GM12878 (cell line): ENCODE measurements around the gene DAPK3. TPM values are rescaled to one million over a fixed set of nuclear protein-coding genes. Genes with fewer than 3 reads are reported as not detected.

Experiments used
- ATAC-seq: fragments of 200-7000 bp; cut with Tn5 transposase; 3 replicates; pipeline ENCODE4 v1.9.1; 2020; ENCODE audit warnings: mild to moderate bottlenecking, moderate library complexity
- BruUV-seq: library from RNA; stranded (reverse); fragments of 400-500 nt; replicated peaks from 2 replicates; lab custom pipeline; 2021; lab: Mats Ljungman, UMichigan
- CTCF ChIA-PET: fragments of 300-600 bp; sonication (Branson Sonifier 250); formaldehyde crosslinking; extraction: SDS; loops from one replicate; lab custom pipeline; 2021; ENCODE audit warnings: inconsistent platforms; lab: Yijun Ruan, JAX
- POLR2A ChIA-PET: fragments of 350-600 bp; formaldehyde crosslinking; extraction: SDS; loops from one replicate; lab custom pipeline; 2021; ENCODE audit warnings: inconsistent platforms; lab: Charles Lee
- RAD21 ChIA-PET: fragments of 300-600 bp; sonication (Branson Sonifier 250); formaldehyde crosslinking; loops from one replicate; lab custom pipeline; 2023; ENCODE audit warnings: antibody characterized with exemption; ENCODE audit not compliant: unreplicated experiment; lab: Charles Lee
- SMC1A ChIA-PET: fragments of 300-600 bp; sonication (Branson Sonifier 250); formaldehyde crosslinking; loops from one replicate; lab custom pipeline; 2023; ENCODE audit not compliant: unreplicated experiment, uncharacterized antibody; lab: Charles Lee
- DNase-seq: peaks from one replicate; pipeline ENCODE4 v3.0.0-alpha.2; 2011; ENCODE audit warnings: low read depth, low spot score
- FAIRE-seq: peaks from 3 replicates; lab custom pipeline; 2011; peaks lifted over from hg19 to GRCh38; lab: Jason Lieb, UNC
- H2AFZ ChIP-seq: 2 replicates; pipeline ENCODE4 v1.6.0; 2011; ENCODE audit warnings: low read depth, low read length, control low read depth; ENCODE audit not compliant: control insufficient read depth
- H3K27ac ChIP-seq: 2 replicates; pipeline ENCODE4 v1.5.1; 2011; ENCODE audit warnings: control low read depth; ENCODE audit not compliant: control insufficient read depth, insufficient read depth
- H3K27me3 ChIP-seq, 2 experiments: replicated peaks in 1 of 2; 2 replicates each; pipeline versions ENCODE4 v1.6.0 to v1.6.1; 2011; ENCODE audit warnings: low read length in 1 of 2; ENCODE audit not compliant: control insufficient read depth in 2 of 2, insufficient read depth in 2 of 2
- H3K36me3 ChIP-seq, 2 experiments: 2 replicates each; pipeline ENCODE4 v1.5.1; 2011; ENCODE audit warnings: low read length in 1 of 2; ENCODE audit not compliant: control insufficient read depth in 2 of 2, insufficient read depth in 2 of 2
- H3K4me1 ChIP-seq: 2 replicates; pipeline ENCODE4 v1.6.1; 2011; ENCODE audit warnings: mild to moderate bottlenecking, low read length, moderate library complexity, mixed read lengths; ENCODE audit not compliant: control insufficient read depth, insufficient read depth
- H3K4me2 ChIP-seq: 2 replicates; pipeline ENCODE4 v1.6.0; 2011; ENCODE audit warnings: control low read depth; ENCODE audit not compliant: control insufficient read depth, insufficient read depth
- H3K4me3 ChIP-seq: fragments of 200-600 bp; sonication (generic); 2 replicates; pipeline ENCODE4 v1.5.1; 2016
- H3K79me2 ChIP-seq: 2 replicates; pipeline ENCODE4 v1.6.0; 2011; ENCODE audit warnings: low read length; ENCODE audit not compliant: control insufficient read depth, insufficient read depth
- H3K9ac ChIP-seq: 2 replicates; pipeline ENCODE4 v1.8.0; 2011; ENCODE audit warnings: low read length, control low read depth, mixed read lengths; ENCODE audit not compliant: control insufficient read depth, insufficient read depth
- H3K9me3 ChIP-seq: replicated peaks from 3 replicates; pipeline ENCODE4 v1.5.1; 2011; ENCODE audit warnings: mild to moderate bottlenecking, low read length; ENCODE audit not compliant: control insufficient read depth, insufficient read depth
- H4K20me1 ChIP-seq: 2 replicates; pipeline ENCODE4 v1.6.0; 2011; ENCODE audit not compliant: control insufficient read depth, insufficient read depth
- KAT2A ChIP-seq: conservative IDR thresholded peaks from 2 replicates; pipeline ENCODE4 v1.6.1; 2011; ENCODE audit warnings: low read depth, low read length; ENCODE audit not compliant: control insufficient read depth
- REST ChIP-seq: IDR thresholded peaks from 2 replicates; pipeline ENCODE4 v1.6.1; 2012; ENCODE audit warnings: mild to moderate bottlenecking, low read depth, low read length
- SKIL ChIP-seq: fragments of 450-650 bp; IDR thresholded peaks from 2 replicates; pipeline ENCODE4 v1.6.1; 2017; ENCODE audit warnings: mild to moderate bottlenecking, low read depth, inconsistent platforms; ENCODE audit not compliant: poor library complexity, severe bottlenecking
- ZNF592 ChIP-seq: fragments of 450-650 bp; IDR thresholded peaks from 2 replicates; pipeline ENCODE4 v1.6.1; 2017; ENCODE audit warnings: mild to moderate bottlenecking, moderate library complexity
- WGBS: methylation state at CpG from one replicate; pipeline ENCODE4 v1.1.6; 2016; ENCODE audit warnings: low lambda C conversion rate; ENCODE audit not compliant: insufficient replicate concordance, insufficient coverage; ENCODE audit errors: missing lambda C conversion rate; 5-methylcytosine and 5-hydroxymethylcytosine counted together
- in situ Hi-C: fragments of 300-500 bp; cut with MboI; formaldehyde crosslinking; loops from 9 replicates; pipeline ENCODE4 v1.14.3; 2018; ENCODE audit warnings: mixed read lengths
- intact Hi-C: fragments of 100-400 bp; cut with micrococcal nuclease; formaldehyde crosslinking; loops from one replicate; pipeline ENCODE4 v1.14.2; 2022; ENCODE audit not compliant: unreplicated experiment
- polyA plus RNA-seq, 11 experiments: library from polyadenylated mRNA; depleted of rRNA in 4 of 11; unstranded in 6 of 11; stranded (reverse) in 5 of 11; fragments of >200 nt; fragmentation: Nextera tagmentation in 4 of 11; fragmentation: Illumina TruSeq in 1 of 11; extraction: Ambion mirVana in 4 of 11; extraction: Trizol in 1 of 11; gene quantifications; 1 replicate in 1 of 11; 2 replicates in 10 of 11; pipeline versions ENCODE4 v1.2.1 to v1.2.3, GENCODE V29; 2011 to 2016; ENCODE audit warnings: inconsistent platforms in 2 of 11, missing spikeins in 2 of 11, low read depth in 1 of 11
- total RNA-seq, 4 experiments: library from RNA; depleted of rRNA in 3 of 4; stranded (reverse); fragments of >200 nt in 3 of 4; fragmentation: Illumina TruSeq in 1 of 4; extraction: Trizol in 1 of 4; gene quantifications; 2 replicates each; pipeline versions ENCODE4 v1.2.1 to v1.2.3, GENCODE V29; 2013 to 2021

DAPK3 gene
- total and polyA plus RNA-seq, 10 of the 15 experiments (the other 5 are each of a cell fraction or from before 2014, with no cell fraction given), result 0.13 to 46.4 (median 24.8) TPM

- Histone ChIP-seq H3K4me3 (no peak within 1 kb of the TSS), H3K79me2 (no peaks in the 10 kb centered on the region), H2AFZ (no peak within 1 kb of the TSS), H3K4me2 (no peak within 1 kb of the TSS), H3K36me3 (no peaks in the 10 kb centered on the region), H3K4me1 (no peaks in the 10 kb centered on the region), H4K20me1 (no peaks in the 10 kb centered on the region), H3K27me3 (no peaks in the 10 kb centered on the region; a peak in 1 of 4 replicates), H3K9me3 (no peaks in the 10 kb centered on the region), H3K27ac (no peak within 1 kb of the TSS), H3K9ac (no peak within 1 kb of the TSS)
- CTCF ChIA-PET, result no interaction called here
- no peak for TF ChIP-seq REST
- no peak for TF ChIP-seq KAT2A
- TF ChIP-seq ZNF592, result no peak
- TF ChIP-seq SKIL, result no peak
- FAIRE-seq (no peak), ATAC-seq (no peak), DNase-seq (no peak)
- in situ Hi-C loops, result no loop called here
- intact Hi-C loops, result no loop called here
- RAD21 ChIA-PET, result no interaction called here
- POLR2A ChIA-PET, result no interaction called here
- BruUV-seq, result no TSS peak
- SMC1A ChIA-PET, result no interaction called here
- 15% methylated on average over 48 of the region's 51 CpGs for WGBS
These were observed 37.7 kb downstream of the DAPK3 start, which contains the start of gene NMRK2 for GRCh38 chr19:3932931-3933810. Gene NMRK2 (plus strand): TSS chr19:3933069. CDS start chr19:3933672, 603 bp downstream.
